Measurements from ENCODE around the gene SCARB1. TPM values are rescaled to one million over a fixed set of nuclear protein-coding genes. Genes with fewer than 3 reads are reported as not detected.

Gene SCARB1
- total and polyA plus RNA-seq, 2 donors (not counting 1 experiment from before 2014, with no cell fraction given): 14.7 to 32.5 TPM

DNA sequence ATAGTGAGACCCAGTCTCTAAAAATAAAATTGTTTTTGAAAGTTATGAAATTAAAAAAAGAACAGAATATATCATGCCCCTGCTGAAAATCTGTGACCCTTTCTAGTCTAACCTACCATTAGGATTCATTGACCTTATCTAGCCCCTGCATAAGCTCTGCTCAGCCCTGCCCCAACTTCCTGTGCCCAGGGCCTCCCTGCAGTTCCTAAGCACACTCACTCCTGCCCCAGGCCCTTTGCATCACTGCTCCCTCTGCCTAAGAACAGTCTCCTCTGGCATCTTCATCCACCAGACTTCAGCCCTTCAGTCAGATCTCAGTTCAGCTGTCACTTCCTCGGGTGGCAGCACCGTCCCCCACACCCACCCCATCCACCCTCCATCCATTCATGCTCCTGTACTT lies 55.4 kb downstream of the SCARB1 start:
- Histone ChIP-seq H2AFZ (ENCODE audit: low read length) (no peak overlapping the region), H4K20me1 (ENCODE audit: control insufficient read depth, extremely low read depth, insufficient read depth, low read length) (no peaks in the 10 kb centered on the region), H3K79me2 (ENCODE audit: control insufficient read depth, insufficient read depth, low read length) (no peaks in the 10 kb centered on the region), H3K9ac (ENCODE audit: insufficient read depth, low read length) (no peak overlapping the region), H3K4me1 (ENCODE audit: control insufficient read depth, extremely low read depth, insufficient read depth, low read length) (peaks cover 4% of the 10 kb centered on the region), H3K27me3 (ENCODE audit: control insufficient read depth, insufficient read depth, low read length) (no peaks in the 10 kb centered on the region), H3K9me3 (ENCODE audit: control insufficient read depth, insufficient read depth, low read depth, low read length) (no peaks in the 10 kb centered on the region), H3K4me3 (replicated peaks in 1 of 4; ENCODE audit: control extremely low read depth in 1 of 4, insufficient read depth in 1 of 4, low read depth in 3 of 4, low read length in 4 of 4) (no peak overlapping the region), H3K36me3 (ENCODE audit: control insufficient read depth, insufficient read depth, low read length) (peaks cover 1% of the 10 kb centered on the region), H3K27ac (ENCODE audit: insufficient read depth, low read length) (no peak overlapping the region), H3K4me2 (ENCODE audit: extremely low read depth, insufficient read depth, low read length) (no peak overlapping the region)
- TF ChIP-seq, protein P1, sequence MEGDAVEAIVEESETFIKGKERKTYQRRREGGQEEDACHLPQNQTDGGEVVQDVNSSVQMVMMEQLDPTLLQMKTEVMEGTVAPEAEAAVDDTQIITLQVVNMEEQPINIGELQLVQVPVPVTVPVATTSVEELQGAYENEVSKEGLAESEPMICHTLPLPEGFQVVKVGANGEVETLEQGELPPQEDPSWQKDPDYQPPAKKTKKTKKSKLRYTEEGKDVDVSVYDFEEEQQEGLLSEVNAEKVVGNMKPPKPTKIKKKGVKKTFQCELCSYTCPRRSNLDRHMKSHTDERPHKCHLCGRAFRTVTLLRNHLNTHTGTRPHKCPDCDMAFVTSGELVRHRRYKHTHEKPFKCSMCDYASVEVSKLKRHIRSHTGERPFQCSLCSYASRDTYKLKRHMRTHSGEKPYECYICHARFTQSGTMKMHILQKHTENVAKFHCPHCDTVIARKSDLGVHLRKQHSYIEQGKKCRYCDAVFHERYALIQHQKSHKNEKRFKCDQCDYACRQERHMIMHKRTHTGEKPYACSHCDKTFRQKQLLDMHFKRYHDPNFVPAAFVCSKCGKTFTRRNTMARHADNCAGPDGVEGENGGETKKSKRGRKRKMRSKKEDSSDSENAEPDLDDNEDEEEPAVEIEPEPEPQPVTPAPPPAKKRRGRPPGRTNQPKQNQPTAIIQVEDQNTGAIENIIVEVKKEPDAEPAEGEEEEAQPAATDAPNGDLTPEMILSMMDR (conservative IDR thresholded peaks at IDR 0.05 in 1 of 2, IDR thresholded peaks at IDR 0.05 in 1 of 2; ENCODE audit: low read depth in 1 of 2, low read length in 2 of 2): no peak
- no peak for TF ChIP-seq EZH2 (IDR thresholded peaks at IDR 0.05; ENCODE audit: low read length, missing control alignments)
- DNase-seq (ENCODE audit: low read depth in 2 of 2): no peak

DNA sequence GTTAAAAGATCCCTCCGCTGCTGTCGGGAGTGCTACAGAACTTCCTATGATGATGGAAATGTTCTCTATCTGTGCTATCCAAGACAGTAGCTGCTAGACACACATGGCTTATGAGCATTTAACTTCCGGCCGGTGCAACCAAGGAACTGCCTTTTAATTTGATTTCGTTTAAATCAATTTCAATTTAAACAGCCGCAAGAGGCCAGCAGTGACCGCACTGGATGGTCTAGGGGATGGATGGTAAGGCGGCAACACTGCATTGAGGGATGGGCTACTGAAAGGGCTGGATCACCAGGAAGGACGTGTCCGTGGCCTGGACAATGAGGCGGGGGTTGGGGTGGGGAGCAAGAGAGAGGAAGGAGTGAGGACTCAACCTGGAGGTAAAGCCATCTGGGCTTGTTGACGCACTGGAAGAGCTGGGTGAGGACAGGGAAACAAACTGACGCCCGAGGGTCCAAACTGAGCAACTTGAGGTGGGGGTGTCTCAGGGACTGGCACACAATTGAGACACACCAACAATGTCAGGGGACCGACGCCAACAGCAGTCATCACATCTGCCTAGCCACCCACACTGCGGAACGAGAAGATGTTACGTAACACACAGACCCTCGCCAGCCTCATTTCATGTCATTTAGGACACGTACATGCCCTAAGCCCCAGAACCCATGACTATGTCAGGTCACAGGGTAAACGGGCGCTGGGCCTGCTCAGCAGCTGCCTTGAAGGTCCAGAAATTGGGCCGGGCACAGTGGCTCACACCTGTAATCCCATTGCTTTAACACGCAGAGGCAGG lies 57.6 kb downstream of the SCARB1 start:
- no peak overlapping the region for H3K4me2 ChIP-seq (ENCODE audit: extremely low read depth, insufficient read depth, low read length)
- H3K27ac ChIP-seq (ENCODE audit: insufficient read depth, low read length): no peak overlapping the region
- peaks cover 4% of the 10 kb centered on the region for H3K4me1 ChIP-seq (ENCODE audit: control insufficient read depth, extremely low read depth, insufficient read depth, low read length)
- no peak for TF ChIP-seq EZH2 (IDR thresholded peaks at IDR 0.05; ENCODE audit: low read length, missing control alignments)
- TF ChIP-seq, protein P1 (conservative IDR thresholded peaks at IDR 0.05 in 1 of 2, IDR thresholded peaks at IDR 0.05 in 1 of 2; ENCODE audit: low read depth in 1 of 2, low read length in 2 of 2): no peak
- peaks cover 1% of the 10 kb centered on the region for H3K36me3 ChIP-seq (ENCODE audit: control insufficient read depth, insufficient read depth, low read length)
- no peak overlapping the region for H2AFZ ChIP-seq (ENCODE audit: low read length)
- no peak overlapping the region for H3K9ac ChIP-seq (ENCODE audit: insufficient read depth, low read length)
- no peaks in the 10 kb centered on the region for H3K79me2 ChIP-seq (ENCODE audit: control insufficient read depth, insufficient read depth, low read length)
- DNase-seq (ENCODE audit: low read depth in 2 of 2): no peak
- H4K20me1 ChIP-seq (ENCODE audit: control insufficient read depth, extremely low read depth, insufficient read depth, low read length): no peaks in the 10 kb centered on the region
- H3K4me3 ChIP-seq (replicated peaks in 1 of 4; ENCODE audit: control extremely low read depth in 1 of 4, insufficient read depth in 1 of 4, low read depth in 3 of 4, low read length in 4 of 4): no peak overlapping the region
- H3K27me3 ChIP-seq (ENCODE audit: control insufficient read depth, insufficient read depth, low read length): no peaks in the 10 kb centered on the region
- H3K9me3 ChIP-seq (ENCODE audit: control insufficient read depth, insufficient read depth, low read depth, low read length): no peaks in the 10 kb centered on the region

DNA sequence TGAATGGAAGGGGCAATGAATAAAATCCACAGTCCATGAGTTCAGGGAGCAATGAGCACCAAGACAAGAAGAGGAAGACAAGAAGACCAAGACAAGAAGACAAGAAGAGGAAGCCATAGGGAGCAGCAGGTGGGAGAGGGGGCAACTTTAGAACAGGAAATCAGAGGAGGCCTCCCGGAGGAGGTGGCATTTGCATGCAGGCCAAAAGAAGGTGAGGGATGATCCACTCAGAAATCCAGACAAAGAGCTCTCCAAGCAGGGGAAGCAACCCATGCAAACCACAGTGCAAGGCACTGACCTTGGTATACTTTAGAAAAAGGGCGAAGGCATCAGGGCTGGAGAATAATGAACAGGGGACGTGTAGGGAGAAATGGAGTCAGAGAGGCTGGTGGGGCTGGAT lies 58.6 kb downstream of the SCARB1 start:
- no peaks in the 10 kb centered on the region for H4K20me1 ChIP-seq (ENCODE audit: control insufficient read depth, extremely low read depth, insufficient read depth, low read length)
- H3K4me3 ChIP-seq (replicated peaks in 1 of 4; ENCODE audit: control extremely low read depth in 1 of 4, insufficient read depth in 1 of 4, low read depth in 3 of 4, low read length in 4 of 4): no peak overlapping the region
- TF ChIP-seq EZH2 (IDR thresholded peaks at IDR 0.05; ENCODE audit: low read length, missing control alignments): no peak
- TF ChIP-seq, protein P1 (conservative IDR thresholded peaks at IDR 0.05 in 1 of 2, IDR thresholded peaks at IDR 0.05 in 1 of 2; ENCODE audit: low read depth in 1 of 2, low read length in 2 of 2): no peak
- peaks cover 3% of the 10 kb centered on the region for H3K4me1 ChIP-seq (ENCODE audit: control insufficient read depth, extremely low read depth, insufficient read depth, low read length)
- DNase-seq (ENCODE audit: low read depth in 2 of 2): no peak
- no peak overlapping the region for H2AFZ ChIP-seq (ENCODE audit: low read length)
- no peaks in the 10 kb centered on the region for H3K9me3 ChIP-seq (ENCODE audit: control insufficient read depth, insufficient read depth, low read depth, low read length)
- no peak overlapping the region for H3K27ac ChIP-seq (ENCODE audit: insufficient read depth, low read length)
- H3K4me2 ChIP-seq (ENCODE audit: extremely low read depth, insufficient read depth, low read length): no peak overlapping the region
- no peaks in the 10 kb centered on the region for H3K79me2 ChIP-seq (ENCODE audit: control insufficient read depth, insufficient read depth, low read length)
- no peaks in the 10 kb centered on the region for H3K36me3 ChIP-seq (ENCODE audit: control insufficient read depth, insufficient read depth, low read length)
- H3K9ac ChIP-seq (ENCODE audit: insufficient read depth, low read length): no peak overlapping the region
- no peaks in the 10 kb centered on the region for H3K27me3 ChIP-seq (ENCODE audit: control insufficient read depth, insufficient read depth, low read length)
